ENCODE measurements around the gene PAOX.

- TF ChIP-seq, protein P1, sequence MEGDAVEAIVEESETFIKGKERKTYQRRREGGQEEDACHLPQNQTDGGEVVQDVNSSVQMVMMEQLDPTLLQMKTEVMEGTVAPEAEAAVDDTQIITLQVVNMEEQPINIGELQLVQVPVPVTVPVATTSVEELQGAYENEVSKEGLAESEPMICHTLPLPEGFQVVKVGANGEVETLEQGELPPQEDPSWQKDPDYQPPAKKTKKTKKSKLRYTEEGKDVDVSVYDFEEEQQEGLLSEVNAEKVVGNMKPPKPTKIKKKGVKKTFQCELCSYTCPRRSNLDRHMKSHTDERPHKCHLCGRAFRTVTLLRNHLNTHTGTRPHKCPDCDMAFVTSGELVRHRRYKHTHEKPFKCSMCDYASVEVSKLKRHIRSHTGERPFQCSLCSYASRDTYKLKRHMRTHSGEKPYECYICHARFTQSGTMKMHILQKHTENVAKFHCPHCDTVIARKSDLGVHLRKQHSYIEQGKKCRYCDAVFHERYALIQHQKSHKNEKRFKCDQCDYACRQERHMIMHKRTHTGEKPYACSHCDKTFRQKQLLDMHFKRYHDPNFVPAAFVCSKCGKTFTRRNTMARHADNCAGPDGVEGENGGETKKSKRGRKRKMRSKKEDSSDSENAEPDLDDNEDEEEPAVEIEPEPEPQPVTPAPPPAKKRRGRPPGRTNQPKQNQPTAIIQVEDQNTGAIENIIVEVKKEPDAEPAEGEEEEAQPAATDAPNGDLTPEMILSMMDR (IDR thresholded peaks at IDR 0.05; ENCODE audit: low read depth, low read length): no peak
- no peak for TF ChIP-seq EZH2phosphoT487 (IDR thresholded peaks at IDR 0.05; ENCODE audit: low read depth)
These were observed 6.2 kb downstream of the PAOX start for GRCh38 chr10:133385214-133385613.

Data from OCI-LY3 (cell line).